ENCODE results near the gene GPD2.

The GPD2 gene

GRCh38 chr2:156457523-156458517 is 21.6 kb downstream of the GPD2 start:
- H3K4me3 ChIP-seq (ENCODE audit: low read depth, low read length), result no peak overlapping the region
- peaks cover 51% of the 10 kb centered on the region for H3K4me1 ChIP-seq (ENCODE audit: control insufficient read depth, insufficient read depth, low read length, unreplicated experiment)
- peaks cover 3% of the 10 kb centered on the region; the same call in 1 of the 2 replicates for H3K36me3 ChIP-seq (ENCODE audit: insufficient read depth, low read length)
- peaks cover 83% of the 10 kb centered on the region for H3K79me2 ChIP-seq (ENCODE audit: control insufficient read depth, insufficient read depth, low read length, unreplicated experiment)
- no peak overlapping the region for H2AFZ ChIP-seq (ENCODE audit: low read length, unreplicated experiment)
- H3K27ac ChIP-seq (ENCODE audit: low read depth, low read length), result peak overlapping the region; percentile 83; the same call in 1 of the 2 replicates
- H3K27me3 ChIP-seq (ENCODE audit: insufficient read depth, low read length), result no peaks in the 10 kb centered on the region

- Histone ChIP-seq H3K79me2 (ENCODE audit: control insufficient read depth, insufficient read depth, low read length, unreplicated experiment) (peaks cover 73% of the 10 kb centered on the region), H3K4me3 (ENCODE audit: low read depth, low read length) (no peak overlapping the region), H2AFZ (ENCODE audit: low read length, unreplicated experiment) (no peak overlapping the region), H3K27ac (ENCODE audit: low read depth, low read length) (no peak overlapping the region), H3K36me3 (ENCODE audit: insufficient read depth, low read length) (peaks cover 3% of the 10 kb centered on the region; the same call in 1 of the 2 replicates), H3K4me1 (ENCODE audit: control insufficient read depth, insufficient read depth, low read length, unreplicated experiment) (peaks cover 60% of the 10 kb centered on the region), H3K27me3 (ENCODE audit: insufficient read depth, low read length) (no peaks in the 10 kb centered on the region)
These were observed 23.5 kb downstream of the GPD2 start for GRCh38 chr2:156459720-156460119.

- Histone ChIP-seq H3K27me3 (ENCODE audit: insufficient read depth, low read length) (no peaks in the 10 kb centered on the region), H3K4me3 (ENCODE audit: low read depth, low read length) (peak overlapping the region; percentile 34; the same call in 1 of the 2 replicates), H3K36me3 (ENCODE audit: insufficient read depth, low read length) (no peaks in the 10 kb centered on the region), H2AFZ (ENCODE audit: low read length, unreplicated experiment) (peak overlapping the region; percentile 31), H3K27ac (ENCODE audit: low read depth, low read length) (peak overlapping the region; percentile 57), H3K4me1 (ENCODE audit: control insufficient read depth, insufficient read depth, low read length, unreplicated experiment) (peaks cover 40% of the 10 kb centered on the region), H3K79me2 (ENCODE audit: control insufficient read depth, insufficient read depth, low read length, unreplicated experiment) (peaks cover 72% of the 10 kb centered on the region)
These were observed 27.9 kb downstream of the GPD2 start for GRCh38 chr2:156464106-156464505.

GRCh38 chr2:156465573-156465972 is 29.4 kb downstream of the GPD2 start:
- Histone ChIP-seq H3K4me3 (ENCODE audit: low read depth, low read length) (no peak overlapping the region), H3K27me3 (ENCODE audit: insufficient read depth, low read length) (no peaks in the 10 kb centered on the region), H3K36me3 (ENCODE audit: insufficient read depth, low read length) (no peaks in the 10 kb centered on the region), H3K4me1 (ENCODE audit: control insufficient read depth, insufficient read depth, low read length, unreplicated experiment) (peaks cover 30% of the 10 kb centered on the region), H2AFZ (ENCODE audit: low read length, unreplicated experiment) (no peak overlapping the region), H3K79me2 (ENCODE audit: control insufficient read depth, insufficient read depth, low read length, unreplicated experiment) (peaks cover 72% of the 10 kb centered on the region), H3K27ac (ENCODE audit: low read depth, low read length) (no peak overlapping the region)

GRCh38 chr2:156466739-156467405 is 30.7 kb downstream of the GPD2 start:
- Histone ChIP-seq H2AFZ (ENCODE audit: low read length, unreplicated experiment) (no peak overlapping the region), H3K4me3 (ENCODE audit: low read depth, low read length) (peak overlapping the region; percentile 49), H3K4me1 (ENCODE audit: control insufficient read depth, insufficient read depth, low read length, unreplicated experiment) (peaks cover 30% of the 10 kb centered on the region), H3K79me2 (ENCODE audit: control insufficient read depth, insufficient read depth, low read length, unreplicated experiment) (peaks cover 73% of the 10 kb centered on the region), H3K27ac (ENCODE audit: low read depth, low read length) (no peak overlapping the region), H3K36me3 (ENCODE audit: insufficient read depth, low read length) (no peaks in the 10 kb centered on the region), H3K27me3 (ENCODE audit: insufficient read depth, low read length) (no peaks in the 10 kb centered on the region)

GRCh38 chr2:156470975-156471583 is 34.9 kb downstream of the GPD2 start:
- no peak overlapping the region for H3K4me3 ChIP-seq (ENCODE audit: low read depth, low read length)
- H2AFZ ChIP-seq (ENCODE audit: low read length, unreplicated experiment), result no peak overlapping the region
- H3K27ac ChIP-seq (ENCODE audit: low read depth, low read length), result no peak overlapping the region
- no peaks in the 10 kb centered on the region for H3K27me3 ChIP-seq (ENCODE audit: insufficient read depth, low read length)
- peaks cover 27% of the 10 kb centered on the region for H3K4me1 ChIP-seq (ENCODE audit: control insufficient read depth, insufficient read depth, low read length, unreplicated experiment)
- peaks cover 70% of the 10 kb centered on the region for H3K79me2 ChIP-seq (ENCODE audit: control insufficient read depth, insufficient read depth, low read length, unreplicated experiment)
- H3K36me3 ChIP-seq (ENCODE audit: insufficient read depth, low read length), result no peaks in the 10 kb centered on the region

GRCh38 chr2:156471762-156472161 is 35.6 kb downstream of the GPD2 start:
- Histone ChIP-seq H3K4me3 (ENCODE audit: low read depth, low read length) (no peak overlapping the region), H3K79me2 (ENCODE audit: control insufficient read depth, insufficient read depth, low read length, unreplicated experiment) (peaks cover 63% of the 10 kb centered on the region), H3K4me1 (ENCODE audit: control insufficient read depth, insufficient read depth, low read length, unreplicated experiment) (peaks cover 29% of the 10 kb centered on the region), H2AFZ (ENCODE audit: low read length, unreplicated experiment) (no peak overlapping the region), H3K36me3 (ENCODE audit: insufficient read depth, low read length) (no peaks in the 10 kb centered on the region), H3K27me3 (ENCODE audit: insufficient read depth, low read length) (no peaks in the 10 kb centered on the region), H3K27ac (ENCODE audit: low read depth, low read length) (no peak overlapping the region)

GRCh38 chr2:156472686-156473085 is 36.5 kb downstream of the GPD2 start:
- Histone ChIP-seq H2AFZ (ENCODE audit: low read length, unreplicated experiment) (no peak overlapping the region), H3K27ac (ENCODE audit: low read depth, low read length) (no peak overlapping the region), H3K36me3 (ENCODE audit: insufficient read depth, low read length) (no peaks in the 10 kb centered on the region), H3K4me1 (ENCODE audit: control insufficient read depth, insufficient read depth, low read length, unreplicated experiment) (peaks cover 30% of the 10 kb centered on the region), H3K79me2 (ENCODE audit: control insufficient read depth, insufficient read depth, low read length, unreplicated experiment) (peaks cover 55% of the 10 kb centered on the region), H3K27me3 (ENCODE audit: insufficient read depth, low read length) (no peaks in the 10 kb centered on the region), H3K4me3 (ENCODE audit: low read depth, low read length) (no peak overlapping the region)

GRCh38 chr2:156473445-156473844 is 37.3 kb downstream of the GPD2 start:
- Histone ChIP-seq H3K4me1 (ENCODE audit: control insufficient read depth, insufficient read depth, low read length, unreplicated experiment) (peaks cover 28% of the 10 kb centered on the region), H3K4me3 (ENCODE audit: low read depth, low read length) (no peak overlapping the region), H2AFZ (ENCODE audit: low read length, unreplicated experiment) (no peak overlapping the region), H3K36me3 (ENCODE audit: insufficient read depth, low read length) (no peaks in the 10 kb centered on the region), H3K27me3 (ENCODE audit: insufficient read depth, low read length) (no peaks in the 10 kb centered on the region), H3K79me2 (ENCODE audit: control insufficient read depth, insufficient read depth, low read length, unreplicated experiment) (peaks cover 48% of the 10 kb centered on the region), H3K27ac (ENCODE audit: low read depth, low read length) (no peak overlapping the region)

GRCh38 chr2:156474401-156474800 is 38.2 kb downstream of the GPD2 start:
- Histone ChIP-seq H3K4me1 (ENCODE audit: control insufficient read depth, insufficient read depth, low read length, unreplicated experiment) (peaks cover 28% of the 10 kb centered on the region), H3K36me3 (ENCODE audit: insufficient read depth, low read length) (no peaks in the 10 kb centered on the region), H3K4me3 (ENCODE audit: low read depth, low read length) (no peak overlapping the region), H3K79me2 (ENCODE audit: control insufficient read depth, insufficient read depth, low read length, unreplicated experiment) (peaks cover 51% of the 10 kb centered on the region), H2AFZ (ENCODE audit: low read length, unreplicated experiment) (no peak overlapping the region), H3K27ac (ENCODE audit: low read depth, low read length) (no peak overlapping the region), H3K27me3 (ENCODE audit: insufficient read depth, low read length) (no peaks in the 10 kb centered on the region)
